ENCODE data around the gene BLCAP.

DNA sequence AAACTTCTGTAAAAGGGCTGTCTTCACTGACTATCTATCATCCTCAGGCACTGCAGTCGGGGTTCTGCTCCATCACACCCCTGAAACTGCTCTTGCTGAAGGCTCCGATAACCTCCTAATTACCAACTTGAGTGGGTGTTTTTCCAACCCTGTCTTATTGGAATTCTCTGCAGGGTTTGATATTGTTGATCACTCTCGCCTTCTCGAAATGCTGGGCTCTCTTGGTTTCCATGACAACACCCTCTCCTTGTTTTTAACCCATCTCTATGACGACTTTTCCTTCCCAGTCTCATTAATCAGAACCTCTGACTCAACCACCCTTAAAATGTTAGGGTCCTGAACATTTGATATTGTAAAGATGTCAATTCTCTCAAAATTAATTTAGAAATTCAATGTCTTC is 46.1 kb downstream of the BLCAP start:
- TF ChIP-seq EZH2 (IDR thresholded peaks at IDR 0.05) (no peak), POLR2AphosphoS5 (IDR thresholded peaks at IDR 0.05; ENCODE audit: borderline replicate concordance, low read depth, low read length) (no peak), FOXP2 (optimal IDR thresholded peaks at IDR 0.05; ENCODE audit: control extremely low read depth, extremely low read length, insufficient read depth) (no peak)
